ENCODE data around the gene PALD1. TPM values are rescaled to one million over a fixed set of nuclear protein-coding genes. Genes with fewer than 3 reads are reported as not detected.

The PALD1 gene
- total RNA-seq, 1 donor from 2014 or later, result 8.6 TPM

GRCh38 chr10:70457759-70458305 is 20.7 kb upstream of the PALD1 start:
- no peak for DNase-seq

DNA sequence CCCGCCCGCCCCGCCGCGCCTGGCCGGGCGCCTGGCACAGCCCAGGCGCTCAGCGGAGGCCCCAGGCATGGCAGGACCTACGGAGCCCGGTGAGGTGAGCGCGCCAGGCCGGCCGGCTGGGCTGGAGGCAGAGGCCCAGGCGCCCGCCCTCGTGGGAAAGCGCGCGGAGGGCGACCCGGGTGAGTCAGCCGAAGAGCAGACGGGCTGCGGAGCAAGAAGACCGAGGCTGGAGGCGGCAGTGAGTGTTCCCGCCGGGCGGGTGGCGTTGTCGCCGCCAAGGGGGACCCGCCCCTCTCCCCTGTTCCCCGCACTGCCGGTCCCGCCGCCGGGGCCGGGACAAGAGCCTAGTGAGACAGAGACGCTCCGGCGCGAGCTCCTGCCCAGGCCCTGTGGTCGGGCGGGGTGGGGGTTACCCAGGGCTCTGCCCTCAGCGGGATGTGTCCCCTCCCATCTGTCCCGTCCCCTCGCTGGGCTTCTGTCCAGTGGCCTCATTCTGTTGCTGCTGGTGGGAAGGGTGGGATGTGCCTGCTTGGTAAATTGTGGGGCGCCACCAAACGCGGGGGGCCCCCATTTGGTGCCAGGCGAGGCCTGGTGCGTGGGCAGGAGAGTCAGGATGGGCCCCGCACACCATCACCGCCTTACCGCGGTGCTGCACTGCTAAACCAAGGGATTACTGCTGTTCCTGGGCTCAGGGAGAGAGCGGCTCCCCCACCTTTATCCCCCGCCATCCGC is 20.1 kb upstream of the PALD1 start:
- DNase-seq, result no peak

GRCh38 chr10:70459061-70459773 is 19.4 kb upstream of the PALD1 start:
- DNase-seq, result no peak

DNA sequence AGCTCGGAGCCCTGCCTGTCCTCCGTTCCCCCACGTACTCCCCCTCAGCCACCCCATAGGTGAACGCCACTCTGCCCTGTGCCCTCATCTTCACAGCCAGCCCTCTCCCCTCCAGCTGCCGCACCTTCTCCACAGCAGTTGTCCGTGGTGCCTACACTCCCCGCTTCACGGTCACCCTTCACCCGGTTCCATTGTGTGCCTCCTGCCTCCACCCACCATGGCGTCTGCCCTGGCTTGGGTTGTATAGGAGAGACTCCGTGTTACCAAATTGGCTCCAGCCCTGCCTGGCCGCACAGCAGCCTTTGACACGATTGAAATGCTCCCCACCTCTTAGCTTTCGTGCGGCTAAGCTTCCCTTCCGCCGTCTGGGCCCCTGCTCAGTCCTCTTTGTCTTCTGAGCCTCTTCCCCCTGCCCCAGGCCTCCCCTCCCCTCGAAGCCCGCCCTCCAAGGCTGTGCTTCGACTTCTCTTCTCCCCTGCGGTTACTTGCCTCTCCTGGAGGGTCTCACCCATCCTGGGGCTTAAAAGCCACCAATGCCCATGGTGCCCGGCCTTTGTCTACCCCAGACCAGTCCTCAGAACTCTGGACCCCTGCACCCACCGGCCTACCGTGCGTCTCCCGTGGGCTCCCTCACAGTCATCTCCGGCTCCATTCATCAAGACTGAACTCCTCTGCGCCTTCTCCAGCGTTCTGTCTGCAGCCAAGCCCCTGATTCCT is 18.6 kb upstream of the PALD1 start:
- no peak for DNase-seq

GRCh38 chr10:70461397-70462348 is 16.9 kb upstream of the PALD1 start:
- DNase-seq, result no peak

DNA sequence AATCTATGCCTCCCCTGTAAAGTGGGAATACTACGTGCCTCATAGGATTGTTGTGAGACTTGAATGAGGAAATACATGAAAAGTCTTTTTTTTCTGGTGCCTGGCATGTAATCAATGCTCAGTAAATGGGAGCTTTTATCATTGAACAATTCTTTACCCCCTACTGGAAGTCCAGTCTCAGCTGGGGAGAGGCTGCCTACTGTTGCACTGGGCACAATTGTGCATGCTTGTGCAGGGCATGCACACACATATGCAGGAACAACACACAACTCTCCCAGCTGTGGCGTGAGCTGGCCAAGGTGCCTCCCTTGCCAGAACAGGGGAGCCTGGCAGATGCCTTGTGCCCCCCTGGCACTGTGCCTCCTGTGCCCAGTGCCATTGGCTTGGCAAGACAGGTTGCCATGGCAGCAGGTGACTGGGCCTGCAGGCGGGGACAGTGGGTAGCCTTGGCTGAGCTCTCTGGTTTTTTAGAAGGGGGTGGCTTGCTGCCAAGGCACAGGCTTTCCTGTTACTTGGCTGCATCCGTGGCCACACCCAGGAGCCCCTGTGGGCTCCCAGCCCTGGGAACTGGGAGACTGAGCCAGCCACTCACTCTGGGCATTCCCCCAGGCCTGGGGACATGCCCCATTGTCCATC is 16.1 kb upstream of the PALD1 start:
- no peak for DNase-seq

DNA sequence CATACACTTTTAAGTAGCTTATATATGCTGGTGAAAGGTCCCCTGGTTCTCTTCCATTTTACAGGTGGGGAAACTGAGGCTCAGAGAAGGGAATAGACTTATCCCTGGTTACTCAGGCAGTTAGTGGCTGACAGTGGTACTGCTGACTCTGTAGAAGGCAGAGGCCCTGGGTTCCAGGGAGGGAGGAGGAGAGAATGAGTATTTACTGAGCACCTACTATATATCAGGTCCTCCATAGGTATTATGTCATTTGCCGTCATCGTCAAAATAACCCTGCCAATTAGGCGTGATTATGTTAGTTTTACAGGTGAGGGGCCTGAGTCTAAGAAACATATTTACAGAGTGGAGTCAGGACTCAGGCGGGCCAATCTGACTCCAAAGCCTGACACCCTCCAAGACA is 13.3 kb upstream of the PALD1 start:
- DNase-seq, result no peak

- DNase-seq, result no peak
Observed at GRCh38 chr10:70465832-70466231, 12.7 kb upstream of the PALD1 start.

- DNase-seq, result no peak
Observed at GRCh38 chr10:70466951-70467350, 11.6 kb upstream of the PALD1 start.

DNA sequence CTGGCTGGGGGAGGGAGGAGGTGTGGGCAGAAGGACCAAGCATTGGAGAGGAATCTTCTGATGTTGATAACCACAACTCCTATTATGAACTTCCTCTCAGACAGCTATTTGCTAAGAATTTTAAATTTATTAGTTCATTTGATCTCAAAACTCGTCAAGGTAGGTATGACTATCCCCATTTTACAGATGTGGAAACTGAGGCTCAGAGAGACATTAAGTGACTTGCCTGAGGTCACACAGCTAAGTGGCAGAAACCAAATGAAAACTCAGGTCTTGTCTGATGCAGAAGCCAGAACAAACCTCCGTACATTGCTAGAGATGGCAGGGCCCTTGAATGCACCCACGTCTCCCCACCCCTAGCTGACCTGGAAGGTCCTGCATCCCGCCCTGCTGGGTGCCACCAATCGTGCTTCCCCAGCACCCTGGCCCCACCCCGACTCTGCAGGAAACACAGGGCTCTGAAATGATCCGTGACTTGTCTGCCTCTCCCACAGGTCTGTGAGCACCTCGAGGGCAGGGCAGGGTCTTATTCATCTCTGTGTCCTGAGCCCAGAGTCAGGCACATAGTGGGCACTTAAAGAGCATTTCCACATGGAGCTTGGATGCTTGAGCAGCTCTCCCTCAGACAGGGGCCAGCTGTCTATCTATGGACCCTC is 5.6 kb upstream of the PALD1 start:
- DNase-seq, result no peak

- DNase-seq, result no peak
Observed at GRCh38 chr10:70474780-70475179, 3.8 kb upstream of the PALD1 start.

GRCh38 chr10:70475661-70476060 is 2.9 kb upstream of the PALD1 start:
- no peak for DNase-seq

- no peak for DNase-seq
Observed at GRCh38 chr10:70476249-70477035, 2.1 kb upstream of the PALD1 start.

DNA sequence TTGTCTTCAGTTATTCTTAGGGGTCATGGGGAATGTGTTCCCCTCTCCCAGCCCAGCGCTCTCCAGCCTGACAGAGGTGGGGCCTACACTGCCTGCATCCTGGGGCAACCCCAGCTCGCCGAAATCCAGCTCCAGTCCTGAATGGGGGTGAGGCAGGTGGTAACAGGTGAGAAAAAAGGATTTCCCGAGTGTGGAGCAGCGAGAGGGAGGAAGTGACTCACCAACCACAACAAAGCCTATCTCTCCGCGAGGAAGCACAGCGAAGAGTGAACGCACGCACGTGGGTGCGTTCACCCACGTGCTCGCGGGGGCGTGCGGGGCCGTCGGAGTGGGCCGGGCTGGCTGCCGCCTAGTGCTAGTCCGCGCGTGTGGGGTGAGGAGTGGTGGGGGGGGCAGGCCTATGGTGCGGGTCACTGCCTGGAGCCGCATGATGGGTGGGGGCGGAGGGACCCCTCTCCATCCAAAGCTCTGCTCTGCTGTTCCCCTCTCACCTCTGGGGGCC is 855 bp upstream of the PALD1 start:
- no peak for DNase-seq

DNA sequence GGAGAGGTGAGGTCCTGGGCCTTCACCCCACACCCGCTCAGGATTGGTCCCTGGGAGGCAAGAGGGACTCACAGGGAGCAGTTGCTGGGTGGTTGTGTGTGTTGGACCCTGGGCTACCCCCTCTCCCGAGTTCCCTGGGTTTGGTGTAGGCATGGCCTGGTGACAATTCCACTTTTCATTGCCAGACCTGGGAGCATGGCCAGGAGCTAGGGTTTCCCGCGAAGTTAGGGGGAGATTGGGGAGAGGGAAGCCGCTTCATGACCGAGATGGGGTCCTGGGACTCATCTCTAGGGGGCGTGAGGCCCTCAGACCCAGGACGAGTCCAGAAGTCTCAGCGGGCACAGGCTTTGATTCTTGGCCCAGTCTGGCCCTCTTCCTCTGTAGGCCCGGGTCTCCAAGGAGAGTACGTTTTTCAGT is 606 bp downstream of the PALD1 start:
- DNase-seq, result no peak

DNA sequence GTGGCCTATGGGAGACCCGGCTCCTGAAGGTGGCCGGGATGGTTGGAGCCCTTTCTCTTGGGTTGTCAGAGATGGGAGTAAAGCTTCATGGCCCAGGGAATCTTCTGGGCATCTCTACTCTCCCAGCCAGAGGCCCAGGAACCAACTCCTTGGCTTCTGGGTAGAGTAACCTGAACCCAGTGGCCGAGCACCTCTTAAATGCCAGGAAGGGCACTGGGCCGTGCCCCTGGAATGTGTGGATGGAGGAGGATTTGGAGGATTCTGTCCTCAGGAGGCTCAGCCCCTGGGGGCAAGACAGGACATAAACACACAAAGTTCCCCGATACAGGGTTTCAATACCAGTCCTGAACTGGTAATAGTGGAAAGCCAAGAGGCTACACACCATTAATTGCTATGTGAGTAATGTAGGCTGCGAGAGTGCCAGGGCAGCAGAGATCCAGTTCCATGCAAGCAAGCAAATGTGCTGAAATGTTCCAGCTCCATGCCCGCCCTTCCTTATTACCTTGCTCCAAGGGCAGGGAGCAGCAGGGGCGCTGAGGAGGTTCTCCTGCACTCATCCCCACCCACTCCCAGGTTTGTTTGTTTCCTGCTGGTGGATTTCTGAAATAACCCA is 1.2 kb downstream of the PALD1 start:
- no peak for DNase-seq

GRCh38 chr10:70480239-70480861 is 1.8 kb downstream of the PALD1 start:
- no peak for DNase-seq

- DNase-seq, result no peak
Observed at GRCh38 chr10:70481105-70481504, 2.5 kb downstream of the PALD1 start.
